Left lung (tissue), 10 donors: ENCODE data around the gene RARB. TPM values are rescaled to one million over a fixed set of nuclear protein-coding genes. Genes with fewer than 3 reads are reported as not detected.

ENCODE experiments used
- ATAC-seq: fragments of 200-7000 bp; cut with Tn5 transposase; one replicate; pipeline ENCODE4 v1.9.1; 2020; ENCODE audit warnings: moderate library complexity
- DNase-seq, 4 donors: peaks; one replicate each; pipeline ENCODE4 v3.0.0-alpha.2; 2013 to 2020
- H3K27ac ChIP-seq, 2 donors: fragments of 200-600 bp; sonication (generic) in 1 of 2; one replicate each; pipeline versions ENCODE4 v1.5.0 to v1.8.0; 2020 to 2021
- H3K27me3 ChIP-seq, 2 donors: fragments of 200-600 bp; sonication (generic) in 1 of 2; one replicate each; pipeline versions ENCODE4 v1.5.0 to v1.8.0; 2020 to 2021
- H3K36me3 ChIP-seq, 2 donors: fragments of 200-600 bp; sonication (generic) in 1 of 2; one replicate each; pipeline versions ENCODE4 v1.5.0 to v1.8.0; 2020 to 2021
- H3K4me1 ChIP-seq, 2 donors: fragments of 200-600 bp; one replicate each; pipeline ENCODE4 v1.8.0; 2021
- H3K4me3 ChIP-seq, 2 donors: fragments of 200-600 bp; sonication (generic) in 1 of 2; one replicate each; pipeline versions ENCODE4 v1.5.0 to v1.8.0; 2020 to 2021; ENCODE audit warnings: mild to moderate bottlenecking in 1 of 2
- H3K9me3 ChIP-seq, 2 donors: fragments of 200-600 bp; sonication (generic) in 1 of 2; one replicate each; pipeline versions ENCODE4 v1.5.0 to v1.8.0; 2020 to 2021
- intact Hi-C, 2 donors: fragments of 100-400 bp; cut with DNase I; formaldehyde crosslinking; loops; one replicate each; pipeline versions ENCODE4 v1.11.2 to v1.14.2; 2022
- polyA plus RNA-seq, 6 donors: library from polyadenylated mRNA; unstranded; fragments of 120-200 nt; gene quantifications; one replicate each; pipeline ENCODE4 v1.2.1, GENCODE V29; 2013; ENCODE audit not compliant: insufficient read length in 6 of 6
- total RNA-seq, 2 donors: library from RNA; stranded (reverse); fragmentation: NEBNext Ultra II Directional; extraction: Animal tissue kit (Norgen Biotek cat#: 25700); gene quantifications; one replicate each; pipeline ENCODE4 v1.2.1, GENCODE V29; 2021
- TF ChIP-seq, protein P1 (sequence below), 2 donors: fragments of 200-600 bp; sonication (generic) in 1 of 2; IDR thresholded peaks; one replicate each; pipeline versions ENCODE4 v1.5.0 to v1.8.0; 2021; ENCODE audit warnings: antibody characterized with exemption in 2 of 2
- donor health status: DM: no; HTN: yes; CAD: no.
- donor health status: DM: no; HTN: no; CAD: no.

RARB gene
- total and polyA plus RNA-seq, 8 donors, result 4.1 to 40.1 (median 33.3) TPM

DNA sequence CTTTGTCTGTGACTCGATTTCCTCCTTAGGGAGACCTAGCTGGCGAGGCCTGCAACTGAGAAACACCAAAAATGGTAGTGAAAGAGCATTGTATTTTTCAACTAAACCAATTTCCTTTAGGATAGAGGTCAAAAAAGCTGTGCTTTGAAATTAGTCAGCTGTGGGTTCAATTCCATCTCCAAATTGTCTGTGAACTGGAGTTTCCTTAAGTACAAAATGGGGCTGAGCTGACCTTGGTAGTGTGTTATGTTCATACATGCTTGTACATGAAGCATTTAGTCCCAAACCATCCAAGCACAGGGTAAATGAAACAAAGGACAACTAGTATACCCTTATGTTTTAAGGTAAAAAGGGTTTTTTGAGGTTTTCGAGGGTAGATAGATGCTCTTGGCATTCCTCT is 99.3 kb downstream of the RARB start:
- ATAC-seq (no peak), DNase-seq (no peak)
- Histone ChIP-seq H3K4me3 (no peak overlapping the region), H3K27ac (no peak overlapping the region), H3K27me3 (no peaks in the 10 kb centered on the region), H3K9me3 (peaks cover 0 to 2% of the 10 kb centered on the region in 2 donors), H3K4me1 (no peaks in the 10 kb centered on the region), H3K36me3 (no peaks in the 10 kb centered on the region)
- intact Hi-C loops, result no loop called here
- TF ChIP-seq, protein P1, sequence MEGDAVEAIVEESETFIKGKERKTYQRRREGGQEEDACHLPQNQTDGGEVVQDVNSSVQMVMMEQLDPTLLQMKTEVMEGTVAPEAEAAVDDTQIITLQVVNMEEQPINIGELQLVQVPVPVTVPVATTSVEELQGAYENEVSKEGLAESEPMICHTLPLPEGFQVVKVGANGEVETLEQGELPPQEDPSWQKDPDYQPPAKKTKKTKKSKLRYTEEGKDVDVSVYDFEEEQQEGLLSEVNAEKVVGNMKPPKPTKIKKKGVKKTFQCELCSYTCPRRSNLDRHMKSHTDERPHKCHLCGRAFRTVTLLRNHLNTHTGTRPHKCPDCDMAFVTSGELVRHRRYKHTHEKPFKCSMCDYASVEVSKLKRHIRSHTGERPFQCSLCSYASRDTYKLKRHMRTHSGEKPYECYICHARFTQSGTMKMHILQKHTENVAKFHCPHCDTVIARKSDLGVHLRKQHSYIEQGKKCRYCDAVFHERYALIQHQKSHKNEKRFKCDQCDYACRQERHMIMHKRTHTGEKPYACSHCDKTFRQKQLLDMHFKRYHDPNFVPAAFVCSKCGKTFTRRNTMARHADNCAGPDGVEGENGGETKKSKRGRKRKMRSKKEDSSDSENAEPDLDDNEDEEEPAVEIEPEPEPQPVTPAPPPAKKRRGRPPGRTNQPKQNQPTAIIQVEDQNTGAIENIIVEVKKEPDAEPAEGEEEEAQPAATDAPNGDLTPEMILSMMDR (IDR thresholded peaks at IDR 0.05), result no peak

DNA sequence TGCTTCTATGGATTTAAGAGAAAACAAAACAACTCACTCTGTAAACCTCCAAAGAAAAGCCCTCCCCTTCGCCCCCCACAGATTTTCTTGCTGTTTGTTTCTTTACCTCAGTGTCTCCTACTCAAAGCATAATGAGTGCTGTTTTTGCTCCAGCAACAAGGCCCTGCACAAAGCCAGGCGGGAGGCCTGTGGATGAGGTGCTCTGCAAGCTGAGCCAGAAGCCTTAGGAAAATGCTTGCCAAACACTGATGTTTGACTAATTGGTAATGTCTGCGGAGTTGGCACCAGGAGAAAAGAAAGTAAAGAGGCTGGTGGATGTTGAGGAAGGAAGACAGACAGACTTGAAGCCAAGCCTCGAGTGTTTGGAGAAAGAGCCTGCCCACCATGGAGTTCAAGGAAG is 99.7 kb downstream of the RARB start:
- ATAC-seq, result no peak
- H3K36me3 ChIP-seq, result no peaks in the 10 kb centered on the region
- no peak overlapping the region for H3K27ac ChIP-seq
- H3K4me1 ChIP-seq, result no peaks in the 10 kb centered on the region
- peak in 1 of 4 donors; percentile 58 for DNase-seq
- intact Hi-C loops, result no loop called here
- H3K9me3 ChIP-seq, result peaks cover 0 to 5% of the 10 kb centered on the region in 2 donors
- no peaks in the 10 kb centered on the region for H3K27me3 ChIP-seq
- TF ChIP-seq, protein P1 (IDR thresholded peaks at IDR 0.05), result no peak
- H3K4me3 ChIP-seq, result no peak overlapping the region

DNA sequence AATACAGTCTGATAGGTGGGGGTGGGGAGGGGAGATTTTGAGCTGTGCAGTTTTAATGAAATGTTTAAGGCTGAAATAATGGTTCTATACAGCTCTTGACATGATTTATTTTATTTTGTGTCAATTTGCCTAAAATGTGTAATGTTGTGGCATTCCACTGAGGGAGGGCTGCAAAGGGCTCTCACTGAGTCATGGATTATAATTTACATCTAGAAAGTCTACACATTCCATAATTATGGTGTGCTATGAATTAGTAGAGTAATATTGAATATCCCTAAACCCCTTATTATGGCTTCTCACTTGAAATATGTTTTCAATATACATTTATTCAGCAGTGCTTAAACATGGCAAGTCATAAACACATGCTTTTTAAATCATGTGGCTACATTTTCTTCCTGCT is 103.9 kb downstream of the RARB start:
- peaks cover 0 to 6% of the 10 kb centered on the region in 2 donors for H3K9me3 ChIP-seq
- H3K36me3 ChIP-seq, result no peaks in the 10 kb centered on the region
- TF ChIP-seq, protein P1 (IDR thresholded peaks at IDR 0.05), result no peak
- H3K27ac ChIP-seq, result no peak overlapping the region
- H3K27me3 ChIP-seq, result no peaks in the 10 kb centered on the region
- ATAC-seq (no peak), DNase-seq (no peak)
- no peak overlapping the region for H3K4me3 ChIP-seq
- intact Hi-C loops, result no loop called here
- H3K4me1 ChIP-seq, result no peaks in the 10 kb centered on the region

DNA sequence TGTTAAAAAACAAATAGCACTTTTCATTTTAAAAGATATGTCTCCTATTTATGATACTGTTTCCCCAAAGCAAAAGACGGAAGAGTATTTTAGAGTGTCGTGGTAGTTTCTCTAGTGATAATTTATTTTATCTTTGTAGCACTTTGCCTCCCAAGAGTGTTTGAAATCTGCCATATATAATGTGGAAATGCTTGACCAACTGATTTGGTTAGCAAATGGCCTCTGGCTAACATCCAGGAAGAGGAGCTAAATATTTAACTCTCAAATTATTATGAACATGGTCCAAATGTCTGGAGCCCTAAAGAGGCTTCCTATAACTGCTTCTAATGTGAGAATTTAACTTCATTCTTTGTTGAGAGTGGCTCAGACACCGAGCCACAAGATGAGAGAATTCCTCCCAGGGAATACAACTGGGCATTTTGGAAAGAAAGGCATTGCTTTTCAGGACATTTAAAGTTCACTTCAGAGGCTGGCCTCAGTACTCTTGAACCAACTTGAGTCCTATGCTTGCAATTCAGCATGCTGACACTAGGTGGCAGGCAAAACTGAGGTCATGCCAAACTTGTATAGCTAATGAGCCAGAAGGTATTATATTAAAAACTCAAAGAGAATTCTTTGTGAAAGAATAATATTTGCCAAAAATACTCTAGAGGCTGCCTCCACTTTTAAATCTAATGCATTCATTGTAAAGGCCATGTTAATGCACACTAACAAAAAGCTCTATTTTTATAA is 104.5 kb downstream of the RARB start:
- Histone ChIP-seq H3K36me3 (no peaks in the 10 kb centered on the region), H3K4me3 (no peak overlapping the region), H3K4me1 (no peaks in the 10 kb centered on the region), H3K27ac (no peak overlapping the region), H3K27me3 (no peaks in the 10 kb centered on the region), H3K9me3 (peaks cover 0 to 6% of the 10 kb centered on the region in 2 donors)
- no peak for ATAC-seq
- TF ChIP-seq, protein P1 (IDR thresholded peaks at IDR 0.05), result peak in 1 of 2 donors; percentile 33
- no peak for DNase-seq
- intact Hi-C loops, result no loop called here

DNA sequence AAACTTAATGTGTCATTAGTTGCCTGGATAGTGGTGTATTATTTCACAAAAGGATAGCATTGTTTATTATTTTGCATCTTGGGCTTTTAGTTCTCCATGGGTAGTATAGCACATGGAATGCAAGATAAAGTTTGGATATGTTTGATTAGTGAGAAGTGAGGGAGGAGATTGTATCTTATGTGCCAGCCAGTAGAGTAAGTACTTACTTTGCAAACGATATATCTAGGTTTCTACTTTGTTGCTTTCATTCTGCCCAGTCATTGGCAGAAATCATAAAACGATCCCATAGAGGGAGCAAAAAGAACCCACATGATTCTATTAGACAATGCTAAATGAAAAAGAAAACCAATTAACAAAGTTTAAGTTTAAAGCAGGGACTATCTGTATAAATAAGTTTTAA is 105.3 kb downstream of the RARB start:
- DNase-seq (no peak), ATAC-seq (no peak)
- Histone ChIP-seq H3K36me3 (no peaks in the 10 kb centered on the region), H3K9me3 (peaks cover 0 to 6% of the 10 kb centered on the region in 2 donors), H3K27ac (no peak overlapping the region), H3K4me1 (no peaks in the 10 kb centered on the region), H3K27me3 (no peaks in the 10 kb centered on the region), H3K4me3 (no peak overlapping the region)
- intact Hi-C loops, result no loop called here
- TF ChIP-seq, protein P1 (IDR thresholded peaks at IDR 0.05), result no peak
